Stimulated activated CD4-positive, alpha-beta T cell treated with anti-CD3 and anti-CD28 coated beads, TNF-alpha, amount 100 ng/mL, for 1 hour (primary cell): ENCODE measurements around the gene IRGC.

ENCODE experiments used
- DNase-seq, 3 donors: peaks; one replicate each; pipeline ENCODE4 v3.0.0-alpha.2; 2020; ENCODE audit warnings: low read depth in 3 of 3, low spot score in 1 of 3

Gene IRGC

GRCh38 chr19:43723588-43723987 is 7.7 kb downstream of the IRGC start:
- DNase-seq: no peak

GRCh38 chr19:43724896-43725295 is 9.0 kb downstream of the IRGC start:
- DNase-seq: no peak

GRCh38 chr19:43725468-43725867 is 9.6 kb downstream of the IRGC start:
- no peak for DNase-seq

- DNase-seq: no peak
Observed at GRCh38 chr19:43726736-43727592, 11.1 kb downstream of the IRGC start.

- no peak for DNase-seq
Observed at GRCh38 chr19:43727593-43727853, 11.6 kb downstream of the IRGC start.

- DNase-seq: no peak
Observed at GRCh38 chr19:43729919-43730318, 14.0 kb downstream of the IRGC start.

GRCh38 chr19:43731346-43731745 is 15.5 kb downstream of the IRGC start:
- no peak for DNase-seq

- DNase-seq: no peak
Observed at GRCh38 chr19:43731846-43732245, 16.0 kb downstream of the IRGC start.

GRCh38 chr19:43735013-43735412 is 19.1 kb downstream of the IRGC start:
- DNase-seq: no peak

- no peak for DNase-seq
Observed at GRCh38 chr19:43735957-43736356, 20.1 kb downstream of the IRGC start.

GRCh38 chr19:43738780-43739211 is 22.9 kb downstream of the IRGC start:
- DNase-seq: no peak

GRCh38 chr19:43739439-43740235 is 23.8 kb downstream of the IRGC start:
- no peak for DNase-seq

GRCh38 chr19:43741075-43741825 is 25.4 kb downstream of the IRGC start:
- no peak for DNase-seq

- no peak for DNase-seq
Observed at GRCh38 chr19:43743059-43743458, 27.2 kb downstream of the IRGC start.

- no peak for DNase-seq
Observed at GRCh38 chr19:43747557-43748204, 31.8 kb downstream of the IRGC start.

GRCh38 chr19:43748205-43748594 is 32.3 kb downstream of the IRGC start:
- DNase-seq: no peak

- no peak for DNase-seq
Observed at GRCh38 chr19:43748685-43749084, 32.8 kb downstream of the IRGC start.

GRCh38 chr19:43749152-43749551 is 33.3 kb downstream of the IRGC start:
- DNase-seq: no peak

GRCh38 chr19:43749898-43750297 is 34.0 kb downstream of the IRGC start:
- no peak for DNase-seq

- no peak for DNase-seq
Observed at GRCh38 chr19:43751466-43752220, 35.8 kb downstream of the IRGC start.
